Spleen (tissue), 7 donors: ENCODE data around the gene ASPG.

Experiments
- CTCF ChIP-seq, 11 experiments: fragments of 200-600 bp in 7 of 11; fragments of 450-650 bp in 4 of 11; sonication (generic) in 4 of 11; IDR thresholded peaks in 8 of 11; conservative IDR thresholded peaks in 3 of 11; 1 replicate in 7 of 11; 2 replicates in 4 of 11; pipeline versions ENCODE4 v1.4.0 to v1.8.0; 2016 to 2021; ENCODE audit warnings: antibody characterized with exemption in 11 of 11, inconsistent platforms in 4 of 11, mild to moderate bottlenecking in 1 of 11
- POLR2A ChIP-seq, 3 donors: fragments of 450-650 bp; IDR thresholded peaks; one replicate each; pipeline ENCODE4 v1.5.1; 2017; ENCODE audit warnings: antibody characterized with exemption in 3 of 3, mild to moderate bottlenecking in 1 of 3
- donor health status: DM: no; HTN: no; CAD: no; lungs with moderate emphysema.
- donor health status: DM: no; HTN: no; CAD: no.
- donor health status: DM: no; HTN: no; CAD: no.

GRCh38 chr14:104130974-104131651, 45.6 kb downstream of the ASPG start:
- TF ChIP-seq POLR2A (IDR thresholded peaks at IDR 0.05) (no peak), CTCF (IDR thresholded peaks at IDR 0.05 in 8 of 11, conservative IDR thresholded peaks at IDR 0.05 in 3 of 11) (peak in 10 of 11 experiments; percentile 26 to 73 (median 52))
